C4-2B (cell line): ENCODE measurements around the gene D2HGDH.
"Not testable (repeated sequence)": the region's sequence is repeated elsewhere in the genome, so short reads cannot be mapped to it uniquely, and the experiment has no call there.

Source experiments
- H3K27ac ChIP-seq: fragments of 450-650 bp; 2 replicates; pipeline ENCODE4 v1.5.1; 2017
- ZFX ChIP-seq: fragments of 450-650 bp; IDR thresholded peaks from 2 replicates; pipeline ENCODE4 v1.6.1; 2017
- TF ChIP-seq, protein P1 (sequence below): fragments of 450-650 bp; conservative IDR thresholded peaks from 2 replicates; pipeline ENCODE4 v1.5.1; 2017; ENCODE audit warnings: mild to moderate bottlenecking

The D2HGDH gene

DNA sequence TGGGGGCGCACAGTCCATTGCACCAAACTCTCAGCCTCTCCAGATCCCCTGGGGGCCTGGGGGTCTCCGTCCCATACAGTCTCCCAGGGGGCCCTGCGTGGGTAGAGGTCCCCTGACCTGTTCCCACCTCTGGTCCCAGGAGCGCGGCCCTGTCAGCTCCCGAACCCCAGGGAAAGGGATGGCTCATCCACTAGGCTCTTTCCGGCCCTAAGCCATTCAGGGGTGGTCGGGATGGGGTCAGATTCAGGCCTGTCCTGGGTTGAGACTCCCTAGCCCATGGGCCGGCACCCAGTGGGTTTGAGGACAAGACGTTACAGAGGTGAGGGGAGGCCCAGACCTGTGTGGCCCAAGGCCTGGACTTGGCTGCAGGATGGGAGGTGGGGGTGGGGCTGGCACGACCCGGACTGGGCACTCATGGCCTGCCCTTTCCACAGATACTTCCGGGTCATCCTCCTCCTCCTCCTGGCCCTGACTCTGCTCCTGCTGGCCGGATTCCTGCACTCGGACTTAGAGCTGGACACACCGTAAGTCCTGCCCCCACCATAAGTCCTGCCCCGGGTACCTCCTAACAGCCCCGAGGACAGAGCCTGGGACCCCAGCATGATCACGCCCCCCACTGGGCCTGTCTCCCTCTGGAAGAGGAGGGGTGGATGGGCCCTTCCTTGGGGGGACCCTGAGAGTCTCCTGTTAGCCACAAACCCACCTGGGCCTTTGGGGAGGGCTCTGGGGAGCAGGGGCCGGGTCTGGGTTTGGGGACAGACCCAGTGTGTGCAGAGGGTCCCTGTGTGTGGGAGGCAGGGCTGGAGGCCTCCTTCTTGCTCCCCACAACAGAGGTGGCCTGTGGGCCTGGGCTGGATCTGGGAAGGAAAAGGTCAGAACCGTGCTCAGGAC, 64.4 kb downstream of the D2HGDH start:
- TF ChIP-seq, protein P1, sequence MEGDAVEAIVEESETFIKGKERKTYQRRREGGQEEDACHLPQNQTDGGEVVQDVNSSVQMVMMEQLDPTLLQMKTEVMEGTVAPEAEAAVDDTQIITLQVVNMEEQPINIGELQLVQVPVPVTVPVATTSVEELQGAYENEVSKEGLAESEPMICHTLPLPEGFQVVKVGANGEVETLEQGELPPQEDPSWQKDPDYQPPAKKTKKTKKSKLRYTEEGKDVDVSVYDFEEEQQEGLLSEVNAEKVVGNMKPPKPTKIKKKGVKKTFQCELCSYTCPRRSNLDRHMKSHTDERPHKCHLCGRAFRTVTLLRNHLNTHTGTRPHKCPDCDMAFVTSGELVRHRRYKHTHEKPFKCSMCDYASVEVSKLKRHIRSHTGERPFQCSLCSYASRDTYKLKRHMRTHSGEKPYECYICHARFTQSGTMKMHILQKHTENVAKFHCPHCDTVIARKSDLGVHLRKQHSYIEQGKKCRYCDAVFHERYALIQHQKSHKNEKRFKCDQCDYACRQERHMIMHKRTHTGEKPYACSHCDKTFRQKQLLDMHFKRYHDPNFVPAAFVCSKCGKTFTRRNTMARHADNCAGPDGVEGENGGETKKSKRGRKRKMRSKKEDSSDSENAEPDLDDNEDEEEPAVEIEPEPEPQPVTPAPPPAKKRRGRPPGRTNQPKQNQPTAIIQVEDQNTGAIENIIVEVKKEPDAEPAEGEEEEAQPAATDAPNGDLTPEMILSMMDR: no peak
- TF ChIP-seq ZFX: no peak

DNA sequence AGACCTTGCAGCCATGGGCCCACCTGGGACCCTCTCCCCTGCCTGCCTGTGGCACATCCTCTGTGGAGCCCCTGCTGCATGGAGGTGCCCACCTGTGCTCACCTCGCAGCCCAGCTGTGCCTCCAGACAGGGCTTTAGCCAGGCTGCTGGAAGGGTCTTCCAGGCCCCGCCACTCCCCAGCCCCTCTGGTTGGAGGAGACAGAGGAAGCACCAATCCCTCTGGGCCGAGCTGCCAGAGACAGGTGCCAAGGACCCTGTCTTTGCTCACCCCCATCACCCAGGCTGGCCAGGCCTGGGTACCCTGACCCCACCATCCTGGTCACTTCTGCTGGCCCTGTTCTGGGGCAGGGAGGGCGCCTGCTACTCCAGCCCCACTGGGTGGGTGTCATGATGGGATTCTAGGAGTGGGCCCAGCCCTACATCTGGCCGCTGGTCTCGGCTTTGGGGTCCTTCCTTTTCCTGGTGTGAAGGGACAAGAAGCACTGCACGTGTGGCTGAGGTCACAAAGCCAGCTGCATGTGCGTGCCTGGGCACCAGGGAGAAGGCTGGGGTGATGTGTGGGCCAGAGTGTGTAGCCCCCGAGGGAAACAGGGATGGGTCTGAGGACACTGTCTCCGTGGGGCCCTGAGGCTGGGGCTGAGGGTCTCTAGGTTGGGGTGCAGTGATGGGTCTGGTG, 65.2 kb downstream of the D2HGDH start:
- TF ChIP-seq, protein P1: no peak
- TF ChIP-seq ZFX: no peak
- no peak overlapping the region for H3K27ac ChIP-seq

More for the DNA sequence above, 64.4 kb downstream of the D2HGDH start:
- H3K27ac ChIP-seq: no peak overlapping the region

DNA sequence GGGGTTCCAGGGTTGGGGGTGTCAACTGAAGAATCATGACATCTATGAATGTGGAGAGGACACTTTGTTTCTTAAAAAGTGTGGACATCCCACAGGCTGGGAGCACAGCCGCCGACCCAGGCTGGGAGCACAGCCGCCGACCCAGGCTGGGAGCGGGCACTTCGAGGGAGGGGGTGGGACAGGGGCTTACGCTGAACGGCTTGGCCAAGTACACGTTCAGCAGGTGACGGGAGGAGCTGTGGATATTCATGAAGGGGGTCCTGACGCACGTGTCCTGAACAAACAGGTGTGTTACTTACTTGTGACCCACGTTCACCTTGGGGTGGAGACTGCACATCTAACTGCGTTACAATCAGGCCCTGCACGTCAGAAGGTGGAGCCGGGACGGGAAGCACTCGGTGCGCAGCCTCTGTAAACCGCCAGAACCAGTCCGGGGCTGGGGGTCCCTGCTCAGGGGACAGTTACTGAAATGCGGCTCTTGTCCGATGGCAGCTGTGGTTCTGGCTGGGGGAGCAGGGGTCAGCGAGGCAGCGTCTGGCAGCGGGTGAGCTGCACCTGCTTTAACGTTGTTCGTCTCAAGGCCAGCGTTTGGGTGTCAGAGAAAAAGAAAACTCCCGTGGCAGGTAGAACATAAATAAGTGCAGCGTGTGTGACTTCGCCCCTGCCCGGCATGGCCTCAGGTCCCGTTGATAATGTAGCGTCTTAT, 65.9 kb downstream of the D2HGDH start:
- not testable (repeated sequence) for H3K27ac ChIP-seq

DNA sequence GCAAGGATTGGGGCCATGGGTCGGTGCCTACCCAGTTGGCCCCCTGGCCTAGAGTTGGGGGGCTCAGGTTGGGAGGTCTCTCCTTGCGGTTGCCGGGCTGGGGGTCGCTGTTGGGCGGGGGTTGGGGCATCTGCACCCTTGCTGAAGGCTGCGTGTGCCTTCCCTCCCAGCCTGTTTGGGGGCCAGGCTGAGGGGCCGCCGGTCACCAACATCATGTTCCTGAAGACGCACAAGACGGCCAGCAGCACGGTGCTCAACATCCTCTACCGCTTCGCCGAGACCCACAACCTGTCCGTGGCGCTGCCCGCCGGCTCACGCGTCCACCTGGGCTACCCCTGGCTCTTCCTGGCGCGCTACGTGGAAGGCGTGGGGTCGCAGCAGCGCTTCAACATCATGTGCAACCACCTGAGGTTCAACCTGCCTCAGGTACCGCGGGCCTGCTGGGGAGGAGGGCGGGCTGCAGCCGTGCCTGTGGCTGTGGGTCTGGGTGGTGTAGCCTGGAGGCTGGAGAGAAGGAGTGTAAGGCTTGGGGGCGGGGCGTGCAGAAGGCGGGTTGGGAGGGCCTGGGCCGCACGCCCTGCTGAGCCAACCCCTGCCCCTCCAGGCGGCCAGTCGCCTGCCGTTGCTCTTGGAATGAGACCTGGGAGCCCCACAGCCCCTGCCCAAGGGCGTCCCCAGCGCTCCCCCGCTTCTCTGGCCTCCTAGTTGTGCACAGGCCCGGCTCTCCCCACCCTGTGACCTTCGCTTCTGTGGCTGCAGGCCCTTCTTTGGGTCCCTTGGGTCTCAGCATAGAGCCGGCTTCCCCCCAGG, 67.4 kb downstream of the D2HGDH start:
- TF ChIP-seq, protein P1: no peak
- TF ChIP-seq ZFX: no peak
- H3K27ac ChIP-seq: no peak overlapping the region

DNA sequence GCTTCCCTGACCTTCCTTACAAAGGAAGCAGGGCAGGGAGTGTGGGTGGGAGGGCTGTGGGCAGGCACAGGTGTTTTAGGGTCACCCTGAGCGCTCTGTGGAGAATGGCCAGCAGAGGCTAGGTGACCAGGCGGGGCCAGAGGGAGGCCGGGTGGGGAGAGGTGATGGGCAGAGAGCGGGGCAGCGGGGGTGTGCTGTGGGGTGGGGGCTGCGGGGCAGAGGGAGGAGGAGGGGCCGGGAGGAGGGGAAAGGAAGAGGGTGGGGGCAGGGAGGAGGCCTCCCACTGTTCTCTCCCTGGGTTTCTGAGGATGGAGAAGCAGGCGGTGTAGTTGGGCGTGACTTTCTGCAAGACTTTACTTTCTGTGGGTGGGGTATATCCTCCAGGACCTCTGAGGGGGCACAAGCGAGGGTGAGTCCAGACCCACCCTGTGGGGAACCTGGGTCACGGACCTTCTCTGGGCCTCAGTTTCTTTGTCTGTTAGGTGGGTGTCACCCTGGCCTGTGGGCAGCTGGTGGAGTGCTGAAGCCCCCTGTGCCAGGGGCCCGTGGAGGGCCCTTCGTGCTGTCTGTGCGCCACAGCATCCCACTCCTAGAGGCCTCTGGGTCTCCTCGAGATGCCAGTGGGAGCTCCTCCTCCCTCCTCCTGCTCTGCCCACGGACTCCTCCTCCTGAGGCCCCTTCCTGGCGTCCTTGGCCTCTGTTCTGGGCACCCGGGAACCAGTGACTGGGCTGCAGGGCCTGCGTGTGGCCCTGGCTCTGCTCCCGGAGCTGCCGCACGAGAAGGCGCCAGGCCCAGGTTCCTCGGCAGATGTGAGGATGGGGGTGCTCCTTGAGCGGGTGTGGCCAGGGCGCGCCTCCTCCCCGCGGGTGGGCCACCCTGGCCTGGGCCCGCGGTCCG, 68.2 kb downstream of the D2HGDH start:
- TF ChIP-seq, protein P1: no peak
- no peak for TF ChIP-seq ZFX
- H3K27ac ChIP-seq: no peak overlapping the region

DNA sequence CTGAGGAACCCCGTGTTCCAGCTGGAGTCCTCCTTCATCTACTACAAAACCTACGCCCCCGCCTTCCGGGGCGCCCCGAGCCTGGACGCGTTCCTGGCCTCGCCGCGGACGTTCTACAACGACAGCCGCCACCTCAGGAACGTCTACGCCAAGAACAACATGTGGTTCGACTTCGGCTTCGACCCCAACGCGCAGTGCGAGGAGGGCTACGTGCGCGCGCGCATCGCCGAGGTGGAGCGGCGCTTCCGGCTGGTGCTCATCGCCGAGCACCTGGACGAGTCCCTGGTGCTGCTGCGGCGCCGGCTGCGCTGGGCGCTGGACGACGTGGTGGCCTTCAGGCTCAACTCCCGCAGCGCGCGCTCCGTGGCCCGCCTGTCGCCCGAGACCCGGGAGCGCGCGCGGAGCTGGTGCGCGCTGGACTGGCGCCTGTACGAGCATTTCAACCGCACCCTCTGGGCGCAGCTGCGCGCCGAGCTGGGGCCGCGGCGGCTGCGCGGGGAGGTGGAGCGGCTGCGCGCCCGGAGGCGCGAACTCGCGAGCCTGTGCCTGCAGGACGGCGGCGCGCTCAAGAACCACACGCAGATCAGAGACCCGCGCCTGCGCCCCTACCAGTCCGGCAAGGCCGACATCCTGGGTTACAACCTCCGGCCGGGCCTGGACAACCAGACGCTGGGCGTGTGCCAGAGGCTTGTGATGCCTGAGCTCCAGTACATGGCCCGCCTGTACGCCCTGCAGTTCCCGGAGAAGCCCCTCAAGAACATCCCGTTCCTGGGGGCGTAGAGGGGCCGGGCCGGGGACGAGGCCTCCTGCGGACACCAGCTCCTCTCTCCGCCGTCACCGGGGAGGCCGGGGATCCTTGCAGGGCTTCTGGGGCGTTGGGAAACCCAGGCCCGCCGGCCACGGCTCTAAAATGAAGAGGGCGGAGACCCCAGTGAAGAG, 69.2 kb downstream of the D2HGDH start:
- TF ChIP-seq, protein P1: no peak
- TF ChIP-seq ZFX: no peak
- H3K27ac ChIP-seq: no peak overlapping the region
